22Rv1 (cell line): ENCODE data around the gene PITPNM1.

ENCODE experiments used
- H3K27ac ChIP-seq: fragments of 450-650 bp; 2 replicates; pipeline ENCODE4 v1.5.1; 2017
- ZFX ChIP-seq: fragments of 450-650 bp; IDR thresholded peaks from 2 replicates; pipeline ENCODE4 v1.6.1; 2017; ENCODE audit warnings: antibody characterized with exemption, borderline replicate concordance
- TF ChIP-seq, protein P1 (sequence below): fragments of 450-650 bp; IDR thresholded peaks from 2 replicates; pipeline ENCODE4 v1.5.1; 2017; ENCODE audit warnings: mild to moderate bottlenecking

Gene PITPNM1

DNA sequence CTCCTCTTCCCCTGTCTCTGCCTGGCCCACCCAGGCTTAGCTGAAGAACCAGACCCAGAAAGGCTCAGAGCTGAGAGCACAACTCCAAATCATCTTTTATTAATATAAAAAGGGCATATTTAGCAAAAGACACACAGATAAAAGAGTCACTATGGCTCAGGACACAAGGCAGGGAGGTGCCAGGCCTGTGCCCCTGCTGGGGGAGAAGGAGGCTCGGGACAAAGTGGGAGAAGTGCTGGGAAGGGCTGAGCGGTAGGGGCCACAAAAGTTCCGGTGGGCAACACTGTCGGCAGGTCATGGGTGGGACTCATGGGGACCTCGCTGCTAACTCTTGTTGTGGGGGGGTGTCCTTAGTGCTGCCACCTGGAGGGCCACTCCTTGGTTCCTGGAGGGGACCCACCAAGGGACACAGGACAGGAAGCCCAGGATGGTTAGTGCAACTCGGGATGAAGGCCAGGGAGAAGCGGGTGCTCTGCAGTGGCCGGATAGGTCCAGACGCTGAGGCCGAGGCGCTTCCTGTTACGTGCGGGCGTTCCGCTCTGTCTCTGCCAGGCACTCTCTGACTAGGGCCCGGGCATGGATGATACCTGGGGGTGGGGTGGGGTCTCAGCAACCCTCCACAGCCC is 1.4 kb upstream of the PITPNM1 start:
- TF ChIP-seq, protein P1, sequence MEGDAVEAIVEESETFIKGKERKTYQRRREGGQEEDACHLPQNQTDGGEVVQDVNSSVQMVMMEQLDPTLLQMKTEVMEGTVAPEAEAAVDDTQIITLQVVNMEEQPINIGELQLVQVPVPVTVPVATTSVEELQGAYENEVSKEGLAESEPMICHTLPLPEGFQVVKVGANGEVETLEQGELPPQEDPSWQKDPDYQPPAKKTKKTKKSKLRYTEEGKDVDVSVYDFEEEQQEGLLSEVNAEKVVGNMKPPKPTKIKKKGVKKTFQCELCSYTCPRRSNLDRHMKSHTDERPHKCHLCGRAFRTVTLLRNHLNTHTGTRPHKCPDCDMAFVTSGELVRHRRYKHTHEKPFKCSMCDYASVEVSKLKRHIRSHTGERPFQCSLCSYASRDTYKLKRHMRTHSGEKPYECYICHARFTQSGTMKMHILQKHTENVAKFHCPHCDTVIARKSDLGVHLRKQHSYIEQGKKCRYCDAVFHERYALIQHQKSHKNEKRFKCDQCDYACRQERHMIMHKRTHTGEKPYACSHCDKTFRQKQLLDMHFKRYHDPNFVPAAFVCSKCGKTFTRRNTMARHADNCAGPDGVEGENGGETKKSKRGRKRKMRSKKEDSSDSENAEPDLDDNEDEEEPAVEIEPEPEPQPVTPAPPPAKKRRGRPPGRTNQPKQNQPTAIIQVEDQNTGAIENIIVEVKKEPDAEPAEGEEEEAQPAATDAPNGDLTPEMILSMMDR: peak; percentile 57
- TF ChIP-seq ZFX: no peak
- peak overlapping the region; percentile 96 for H3K27ac ChIP-seq

DNA sequence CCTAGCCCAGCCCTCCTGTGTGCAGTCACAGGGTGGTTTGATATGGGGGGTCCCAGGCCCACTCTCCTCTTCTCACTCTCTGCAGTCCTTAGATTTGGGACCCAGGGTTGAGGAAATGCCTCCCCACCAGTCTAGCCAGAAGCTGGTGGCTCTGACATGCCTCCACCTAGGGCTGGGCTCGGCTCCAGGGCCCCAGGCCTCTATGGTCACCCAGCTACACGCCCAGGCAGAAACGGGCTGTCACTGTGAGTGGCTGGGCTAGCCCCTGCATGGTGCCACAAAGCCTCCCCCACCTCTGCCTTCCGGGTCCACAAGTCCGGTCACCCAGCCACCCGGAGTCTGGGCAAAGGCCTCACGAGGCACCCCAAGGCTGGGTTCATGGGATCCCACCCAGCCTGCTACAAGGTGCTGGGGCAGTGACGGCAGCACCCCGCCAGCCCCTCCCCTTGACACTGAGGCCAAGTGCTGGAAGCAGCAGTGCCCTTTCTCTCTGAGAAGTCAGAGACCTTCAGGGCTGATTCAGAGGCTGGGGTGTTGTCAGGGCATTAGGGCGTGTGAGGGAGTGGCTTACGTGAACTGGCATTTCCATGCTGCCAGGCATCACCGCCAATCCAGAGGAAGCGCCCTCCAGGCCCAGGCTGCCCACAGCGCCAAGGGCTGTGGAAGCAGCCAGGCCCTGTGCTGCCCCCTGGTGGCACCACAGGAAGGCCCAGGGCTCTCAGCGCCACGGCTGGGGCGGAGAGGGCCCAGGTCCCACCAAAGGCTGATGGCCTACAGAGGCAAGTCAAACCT is 638 bp upstream of the PITPNM1 start:
- H3K27ac ChIP-seq: peak overlapping the region; percentile 96
- TF ChIP-seq, protein P1: peak; percentile 99
- no peak for TF ChIP-seq ZFX

DNA sequence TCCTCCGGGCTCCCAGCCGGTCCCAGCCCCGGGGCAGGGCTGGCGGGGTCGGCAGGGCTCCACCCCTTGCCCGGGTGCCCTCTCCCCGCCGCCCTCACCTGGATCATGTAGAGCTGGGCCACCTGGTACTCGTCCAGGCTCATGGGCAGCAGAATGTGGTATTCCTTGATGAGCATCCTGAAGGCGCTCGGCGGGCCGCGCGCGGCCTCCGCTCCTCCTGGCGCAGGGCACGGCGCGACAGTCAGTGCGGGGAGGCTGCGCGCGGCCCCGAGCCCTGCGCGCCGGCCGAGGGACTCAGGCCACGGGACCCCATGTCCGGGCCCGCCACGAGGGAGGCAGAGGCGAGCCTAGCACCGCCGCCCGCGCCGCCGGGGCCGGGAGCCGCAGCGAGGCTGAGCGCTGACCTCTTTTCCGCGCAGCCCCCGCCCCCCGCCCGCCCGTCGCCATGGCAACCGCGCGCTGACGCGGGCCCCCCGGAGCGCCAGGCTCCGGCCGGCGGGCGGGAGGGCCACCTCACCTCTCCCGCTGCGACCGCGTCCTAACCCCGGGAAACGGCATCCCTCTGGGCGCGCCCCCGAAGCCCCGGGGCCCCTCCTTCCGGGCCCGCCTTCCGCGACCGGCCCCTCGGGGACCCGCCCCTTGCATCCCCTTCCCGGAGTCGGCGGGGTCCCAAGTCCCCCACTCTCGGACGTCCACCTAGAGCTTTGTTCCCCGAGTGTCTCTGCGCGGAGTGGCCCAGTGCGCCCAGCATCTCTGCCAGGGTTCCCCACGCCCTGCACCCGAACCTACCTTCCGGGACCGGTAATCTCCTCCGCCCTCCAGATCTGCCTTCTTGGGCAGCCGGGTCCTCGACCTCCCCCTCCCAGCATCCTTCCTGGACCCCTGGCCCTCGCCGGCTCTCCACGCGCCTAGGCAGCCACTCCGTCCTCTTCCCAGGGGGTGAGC is 886 bp downstream of the PITPNM1 start:
- H3K27ac ChIP-seq: peak overlapping the region; percentile 96
- TF ChIP-seq, protein P1: no peak
- TF ChIP-seq ZFX: no peak

DNA sequence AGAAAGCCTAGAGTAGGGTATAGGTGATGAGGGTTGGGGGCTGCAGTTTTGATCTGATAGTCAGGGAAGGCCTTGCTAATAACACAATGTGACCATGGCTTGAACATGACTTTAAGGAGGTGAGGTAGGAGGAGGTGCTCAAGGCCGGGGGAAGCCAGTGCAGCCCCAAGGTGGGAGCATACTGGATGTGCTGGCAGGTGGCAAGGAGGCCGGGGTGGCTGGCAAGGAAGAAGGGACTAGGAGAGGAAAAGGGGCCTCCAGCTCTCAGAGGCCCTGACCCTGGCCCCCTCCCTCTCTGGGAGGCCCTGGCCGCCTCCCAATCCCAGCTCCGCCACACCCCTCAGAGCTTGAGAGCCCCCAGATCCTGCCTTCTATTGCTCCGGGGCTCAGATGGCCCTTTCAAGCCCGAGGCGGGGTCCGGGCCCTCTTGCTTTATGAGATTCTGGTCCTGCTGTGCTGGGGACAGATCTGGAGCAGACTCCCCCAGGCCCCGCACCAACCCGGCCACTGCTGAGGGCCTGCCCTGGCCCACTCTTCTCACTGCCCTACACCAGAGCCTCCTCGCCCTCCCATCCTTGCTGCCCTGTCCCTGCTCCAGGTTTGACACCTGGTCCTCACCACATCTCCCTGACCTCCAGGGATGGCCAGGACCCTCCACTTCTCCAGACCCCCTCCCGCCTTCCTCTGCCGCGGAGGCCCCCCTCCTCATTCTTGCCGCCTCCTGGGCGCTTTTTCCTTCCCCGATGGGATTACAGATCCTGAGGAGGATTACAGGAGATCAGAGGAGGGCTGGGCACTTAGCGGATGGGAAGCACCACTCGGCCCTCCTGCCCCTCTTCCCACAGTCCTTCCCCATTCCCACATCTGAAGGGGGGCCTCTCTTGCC is 1.8 kb downstream of the PITPNM1 start:
- TF ChIP-seq, protein P1: no peak
- TF ChIP-seq ZFX: no peak
- H3K27ac ChIP-seq: peak overlapping the region; percentile 96; the same call in 1 of the 2 replicates

DNA sequence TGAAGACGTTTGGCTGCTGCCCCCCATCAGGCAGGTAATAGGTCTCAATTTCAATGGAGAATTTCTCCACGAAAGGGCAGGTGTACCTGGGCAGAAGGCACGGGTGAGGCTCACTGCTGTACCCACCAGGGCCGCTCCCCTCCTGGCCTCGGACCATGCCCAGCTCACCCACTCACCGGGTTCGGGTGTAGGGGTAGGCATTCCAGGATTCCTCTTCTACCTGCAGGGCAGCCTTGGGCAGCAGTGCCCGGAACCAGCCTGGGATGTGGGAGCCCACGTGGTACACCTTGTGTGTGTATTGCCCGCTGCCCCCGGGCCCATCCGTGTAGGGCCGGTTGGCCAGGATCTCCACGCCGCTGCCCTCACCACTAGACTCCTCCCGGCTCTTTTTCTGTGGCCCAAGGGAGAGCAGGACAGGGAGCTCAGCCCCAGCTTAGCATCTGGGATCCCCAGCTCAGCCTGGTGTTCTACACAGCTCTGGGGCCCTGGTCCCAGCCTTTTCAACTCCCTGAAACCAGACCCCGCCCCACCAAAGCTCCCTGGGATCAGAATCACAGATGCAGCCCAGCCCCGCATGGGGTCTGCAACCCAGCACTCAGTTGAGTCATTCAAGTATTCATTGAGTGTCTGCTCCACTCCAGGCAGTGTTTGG is 2.7 kb downstream of the PITPNM1 start:
- TF ChIP-seq, protein P1: no peak
- TF ChIP-seq ZFX: no peak
- H3K27ac ChIP-seq: no peak overlapping the region

DNA sequence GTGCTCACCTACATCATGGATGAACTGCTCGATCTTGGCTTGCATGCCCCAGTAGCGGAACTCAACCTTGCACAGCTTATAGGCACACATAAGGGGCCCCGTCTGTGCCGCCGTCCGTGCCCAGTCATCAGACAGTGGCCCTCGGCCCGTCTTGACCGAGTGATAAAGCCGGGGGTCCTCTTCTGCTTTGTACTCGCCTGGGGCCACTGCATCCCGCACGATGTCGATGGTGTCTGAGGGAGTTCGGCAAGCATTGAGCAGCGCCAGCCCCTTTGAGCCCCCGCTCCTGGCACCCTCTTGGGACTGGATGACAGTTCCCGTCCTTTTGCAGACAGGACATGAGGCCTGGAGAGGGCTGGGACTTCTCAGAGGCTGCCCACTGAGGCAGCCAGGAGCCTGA is 3.3 kb downstream of the PITPNM1 start:
- TF ChIP-seq ZFX: no peak

More for the DNA sequence above, 3.3 kb downstream of the PITPNM1 start:
- no peak overlapping the region for H3K27ac ChIP-seq
